Cardiac septum (tissue), 1 donor: Measurements from ENCODE around the gene CAPZB. TPM values are rescaled to one million over a fixed set of nuclear protein-coding genes. Genes with fewer than 3 reads are reported as not detected.

Experiments used
- DNase-seq: peaks from one replicate; pipeline ENCODE4 v3.0.0-alpha.2; 2020; ENCODE audit warnings: low spot score
- intact Hi-C: fragments of 100-400 bp; cut with DNase I; formaldehyde crosslinking; loops from one replicate; pipeline ENCODE4 v1.14.0; 2022
- total RNA-seq: library from RNA; stranded (reverse); fragmentation: NEBNext Ultra II Directional; extraction: Animal tissue kit (Norgen Biotek cat#: 25700); gene quantifications from one replicate; pipeline ENCODE4 v1.2.1, GENCODE V29; 2021
- donor health status: DM: no; HTN: no; CAD: no.

The CAPZB gene
- total RNA-seq, 1 donor from 2014 or later, result 213 TPM

DNA sequence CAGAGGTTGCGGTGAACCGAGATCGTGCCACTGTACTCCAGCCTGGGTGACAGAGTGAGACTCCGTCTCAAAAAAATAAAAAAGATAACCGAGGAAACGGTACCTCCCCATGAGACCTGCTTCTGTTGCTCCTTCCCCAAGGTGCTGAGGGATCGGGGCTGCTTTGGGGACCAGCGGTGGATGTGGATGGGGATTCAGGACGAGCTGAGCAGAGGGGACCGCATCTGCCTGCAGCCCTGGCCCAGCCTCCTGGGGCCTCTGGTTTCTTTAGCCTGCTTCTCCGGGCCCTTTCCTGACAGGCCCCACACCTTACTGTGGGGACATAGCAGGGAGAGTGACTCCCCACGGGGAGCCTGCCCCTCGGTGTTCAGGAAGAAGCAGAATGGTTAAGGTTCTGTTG, 156.2 kb downstream of the CAPZB start:
- intact Hi-C loops, result no loop called here
- no peak for DNase-seq

DNA sequence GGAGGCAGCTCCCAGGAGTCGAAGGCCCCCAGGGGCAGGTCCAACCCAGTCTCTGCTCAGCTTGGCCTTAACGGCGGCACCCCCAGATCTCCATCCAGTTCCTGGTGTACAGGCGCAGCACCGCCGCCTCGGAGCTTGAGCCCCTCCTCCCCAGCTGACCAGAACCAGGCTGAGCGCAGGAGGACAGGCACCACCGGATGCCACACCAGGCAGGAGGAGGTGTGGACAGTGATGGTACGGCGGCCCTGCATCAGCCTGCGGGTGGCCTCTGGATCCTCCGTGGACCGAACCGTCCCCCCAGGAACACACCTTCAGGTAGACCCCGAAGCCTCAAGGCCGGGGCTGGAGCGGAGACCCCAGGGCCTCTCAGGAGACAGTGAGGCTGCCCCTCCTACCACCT, 156.9 kb downstream of the CAPZB start:
- DNase-seq, result no peak
- intact Hi-C loops, result no loop called here

DNA sequence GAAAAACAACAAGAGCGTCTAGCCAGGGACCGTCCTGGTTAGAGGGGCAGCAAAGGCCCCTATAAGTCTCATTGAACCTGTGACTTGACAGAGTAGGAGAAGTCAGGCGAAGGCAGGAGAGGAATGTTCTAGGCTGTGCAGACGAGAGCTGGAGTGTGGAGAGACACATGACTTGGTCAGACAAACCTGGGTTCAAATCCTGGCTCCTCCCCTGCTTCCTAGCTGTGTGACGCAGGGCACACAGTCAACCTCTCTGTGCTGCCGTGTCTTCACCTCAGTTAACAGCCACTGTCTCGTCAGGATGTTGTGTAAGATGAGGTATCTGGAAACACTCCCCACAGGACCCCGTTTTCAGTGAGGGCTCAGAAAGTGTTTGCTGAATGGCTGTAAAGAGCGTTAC, 157.6 kb downstream of the CAPZB start:
- no peak for DNase-seq
- intact Hi-C loops, result no loop called here

DNA sequence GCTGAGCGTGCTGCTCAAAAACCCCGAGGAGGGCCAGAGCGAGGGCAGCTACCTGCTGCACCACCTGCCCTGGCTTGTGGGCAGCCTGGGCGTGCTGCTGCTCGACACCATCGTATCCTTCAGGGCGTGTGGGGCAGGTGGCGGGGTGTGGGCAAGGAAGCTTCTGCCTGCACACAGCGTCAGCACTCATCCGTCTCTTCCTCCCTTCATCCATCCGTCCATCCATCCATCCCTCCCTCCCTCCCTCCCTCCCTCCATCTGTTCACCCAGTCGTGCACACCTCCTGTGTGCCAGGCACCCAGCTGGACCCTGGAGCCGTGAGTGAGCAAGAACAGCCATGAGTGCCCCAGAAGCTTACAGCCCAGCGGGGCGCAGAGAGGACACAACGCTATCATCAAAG, 158.0 kb downstream of the CAPZB start:
- intact Hi-C loops, result no loop called here
- no peak for DNase-seq

DNA sequence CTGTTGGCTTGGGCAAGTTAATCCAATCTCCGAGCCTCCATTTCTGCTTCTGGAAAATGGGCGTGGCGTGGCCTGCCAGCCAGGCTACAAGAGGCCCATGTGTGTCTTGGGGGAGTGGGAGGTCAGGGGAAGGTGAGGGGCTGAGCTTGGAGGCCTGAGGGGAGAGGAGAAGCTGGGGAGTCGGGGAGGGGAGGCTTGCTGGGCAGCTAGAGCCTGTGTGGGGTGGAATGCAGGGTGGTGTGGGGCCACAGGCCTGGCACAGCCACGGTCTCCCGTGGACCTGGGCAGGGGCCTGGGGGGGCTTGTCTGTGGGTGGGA, 158.6 kb downstream of the CAPZB start:
- no peak for DNase-seq
- intact Hi-C loops, result no loop called here

DNA sequence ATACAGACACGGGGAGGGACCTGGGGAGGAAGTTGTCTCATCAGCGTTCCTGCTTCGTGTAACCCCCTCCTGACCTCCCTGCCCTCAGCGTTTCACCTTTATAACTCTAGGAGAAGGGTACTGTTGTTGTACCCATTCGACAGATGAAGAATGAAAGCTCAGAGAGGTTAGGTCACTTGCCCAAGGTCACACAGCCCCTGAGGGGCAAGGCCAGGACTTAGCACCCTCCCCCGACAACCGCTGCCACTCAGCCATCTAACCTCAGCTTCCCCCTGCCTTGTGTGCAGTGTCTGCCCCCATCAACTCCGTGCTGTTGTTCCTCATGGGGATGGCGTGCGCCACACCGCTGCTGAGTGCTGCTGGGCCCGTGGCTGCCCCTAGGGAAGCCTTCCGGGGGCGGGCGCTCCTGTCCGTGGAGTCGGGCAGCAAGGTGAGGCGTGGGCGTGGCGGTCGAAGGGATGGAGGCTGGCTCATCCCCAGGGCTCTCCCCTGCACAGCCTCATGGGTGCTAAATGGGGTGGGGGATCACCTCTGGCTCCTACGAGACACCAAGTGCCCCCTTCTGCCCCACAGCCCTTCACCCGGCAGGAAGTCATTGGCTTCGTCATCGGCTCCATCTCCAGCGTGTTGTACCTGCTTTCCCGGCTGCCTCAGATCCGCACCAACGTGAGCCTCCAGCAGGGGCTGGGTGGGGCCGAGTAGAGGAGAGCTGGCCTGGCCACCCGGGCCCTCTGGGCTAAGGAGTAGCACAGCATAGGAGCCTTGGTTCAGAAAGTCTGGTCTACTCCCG, 159.2 kb downstream of the CAPZB start:
- no peak for DNase-seq
- intact Hi-C loops, result no loop called here

DNA sequence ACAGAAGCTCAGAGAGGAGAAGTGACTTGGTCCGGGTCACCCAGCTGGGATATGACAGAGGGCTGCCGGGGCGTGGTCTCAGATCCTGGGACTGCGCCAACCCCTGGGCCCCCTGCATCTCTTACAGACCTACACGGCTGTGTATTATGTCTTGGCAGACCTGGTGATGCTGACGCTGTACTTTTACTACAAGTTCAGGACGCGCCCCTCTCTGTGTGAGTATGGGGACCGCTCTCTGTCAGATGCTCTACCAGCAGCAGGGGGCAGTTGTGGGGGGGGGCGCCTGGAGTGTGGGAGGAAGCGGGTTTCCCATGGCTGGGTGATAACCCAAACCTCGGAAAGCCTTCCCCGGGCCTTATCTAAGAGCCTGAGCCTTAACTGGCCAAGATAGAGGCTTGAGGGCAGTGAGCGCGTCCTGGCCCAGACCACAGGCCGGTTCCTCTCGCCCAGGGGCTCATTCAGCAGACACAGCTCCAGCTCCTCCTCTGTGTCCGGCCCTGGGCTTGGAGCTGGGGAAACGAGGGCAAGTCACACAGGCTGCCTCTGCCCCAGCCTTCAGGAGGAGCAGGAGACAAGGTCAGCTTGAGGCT, 159.9 kb downstream of the CAPZB start:
- no peak for DNase-seq
- intact Hi-C loops, result no loop called here

DNA sequence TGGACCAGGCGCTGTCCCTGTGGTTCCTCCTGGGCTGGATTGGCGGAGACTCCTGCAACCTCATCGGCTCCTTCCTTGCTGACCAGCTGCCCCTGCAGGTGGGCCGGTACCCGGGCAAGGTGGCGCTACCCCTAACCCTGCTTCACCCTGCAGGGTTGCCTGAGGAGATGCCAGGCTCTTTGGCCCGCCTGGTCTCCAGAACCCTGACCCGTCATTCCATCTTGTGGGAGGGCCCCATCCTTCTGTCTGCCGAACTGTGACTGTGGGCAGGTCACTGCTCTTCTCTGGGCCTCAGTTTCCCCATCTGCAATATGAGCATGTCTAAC, 160.7 kb downstream of the CAPZB start:
- intact Hi-C loops, result no loop called here
- DNase-seq, result no peak

DNA sequence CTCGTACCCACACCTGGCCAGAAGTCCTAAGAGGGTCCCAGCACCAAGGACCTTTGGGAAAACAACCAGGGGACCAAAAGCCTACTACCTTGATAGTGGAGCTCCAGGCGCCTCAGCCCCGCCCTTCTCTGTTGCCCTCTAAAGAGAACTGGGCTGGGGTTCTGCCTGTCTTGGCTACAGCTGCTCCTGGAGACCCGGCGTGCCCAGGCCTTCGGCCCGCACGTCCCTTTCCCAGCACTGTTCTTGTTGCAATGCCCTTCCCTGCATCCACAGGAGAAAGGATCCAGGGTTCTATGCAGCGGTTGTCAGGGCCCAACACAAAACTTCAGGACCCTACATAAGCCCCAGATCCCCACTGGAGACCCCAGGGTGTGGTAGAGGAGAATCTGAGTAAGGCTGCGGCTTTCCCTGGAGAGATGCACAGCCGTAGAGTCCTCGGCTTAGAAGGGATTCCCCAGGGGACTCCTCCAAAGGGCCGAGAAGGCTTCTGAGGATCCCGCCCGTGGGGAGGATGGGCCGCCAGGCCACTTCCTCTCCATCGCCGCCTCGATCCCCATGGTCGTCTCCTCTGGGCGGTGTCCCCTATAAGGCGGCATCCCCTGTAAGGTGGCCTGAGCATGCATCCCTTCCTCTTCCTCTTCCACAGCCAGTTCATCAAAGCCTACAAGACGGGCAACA, 161.2 kb downstream of the CAPZB start:
- intact Hi-C loops, result no loop called here
- DNase-seq, result no peak

DNA sequence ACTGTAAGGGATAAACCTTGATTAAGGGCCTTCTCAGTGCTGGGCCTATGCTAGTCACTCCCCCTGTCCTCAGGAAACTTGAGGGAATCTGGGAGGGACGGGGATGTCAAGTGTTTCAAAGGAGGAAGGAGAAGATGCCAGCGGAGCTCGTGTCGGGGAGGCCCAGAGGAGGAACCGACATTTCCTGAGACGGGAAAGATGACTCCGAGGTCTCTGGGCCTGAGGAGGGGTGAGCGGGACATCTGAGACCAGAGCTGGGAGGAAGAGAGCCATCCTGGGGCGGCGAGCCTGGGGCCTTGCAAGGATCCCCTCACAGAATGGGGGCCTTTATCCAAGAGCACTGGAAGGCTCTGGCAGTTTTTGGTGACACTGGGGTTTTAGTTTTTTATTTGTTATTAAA, 162.9 kb downstream of the CAPZB start:
- DNase-seq, result no peak
- intact Hi-C loops, result no loop called here

DNA sequence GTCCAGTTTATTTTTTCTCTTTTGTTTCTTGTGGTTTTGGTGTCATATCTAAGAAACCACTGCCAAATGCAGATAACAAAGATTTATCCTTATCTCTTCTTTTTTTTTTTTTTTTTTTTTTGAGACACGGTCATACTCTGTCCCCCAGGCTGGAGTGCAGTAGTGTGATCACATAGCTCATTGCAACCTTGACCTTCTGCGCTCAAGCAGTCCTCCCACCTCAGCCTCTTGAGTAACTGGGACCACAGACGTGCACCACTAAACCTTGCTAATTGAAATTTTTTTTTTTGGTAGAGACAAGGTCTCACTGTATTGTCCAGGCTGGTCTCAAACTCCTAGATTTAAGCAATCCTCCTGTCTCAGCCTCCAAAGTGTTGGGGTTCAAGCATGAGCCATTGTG, 164.3 kb downstream of the CAPZB start:
- intact Hi-C loops, result no loop called here
- no peak for DNase-seq

DNA sequence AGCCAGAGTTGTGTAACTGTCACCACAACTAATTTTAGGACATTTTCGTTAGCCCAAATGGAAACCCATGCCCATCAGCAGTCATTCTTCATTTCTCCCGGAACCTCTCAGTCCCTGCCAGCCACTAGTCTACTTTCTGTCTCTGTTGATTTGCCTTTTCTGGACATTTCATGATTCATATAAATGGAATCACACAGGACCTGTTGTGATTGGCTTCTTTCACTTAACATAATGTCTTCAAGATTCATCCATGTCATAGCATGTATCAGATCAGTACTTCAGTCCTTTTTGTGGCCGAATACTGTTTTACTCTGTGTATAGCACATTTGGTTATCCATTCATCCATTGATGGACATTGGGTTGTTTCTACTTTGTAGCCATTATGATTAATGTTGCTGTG, 166.1 kb downstream of the CAPZB start:
- DNase-seq, result no peak
- intact Hi-C loops, result no loop called here

DNA sequence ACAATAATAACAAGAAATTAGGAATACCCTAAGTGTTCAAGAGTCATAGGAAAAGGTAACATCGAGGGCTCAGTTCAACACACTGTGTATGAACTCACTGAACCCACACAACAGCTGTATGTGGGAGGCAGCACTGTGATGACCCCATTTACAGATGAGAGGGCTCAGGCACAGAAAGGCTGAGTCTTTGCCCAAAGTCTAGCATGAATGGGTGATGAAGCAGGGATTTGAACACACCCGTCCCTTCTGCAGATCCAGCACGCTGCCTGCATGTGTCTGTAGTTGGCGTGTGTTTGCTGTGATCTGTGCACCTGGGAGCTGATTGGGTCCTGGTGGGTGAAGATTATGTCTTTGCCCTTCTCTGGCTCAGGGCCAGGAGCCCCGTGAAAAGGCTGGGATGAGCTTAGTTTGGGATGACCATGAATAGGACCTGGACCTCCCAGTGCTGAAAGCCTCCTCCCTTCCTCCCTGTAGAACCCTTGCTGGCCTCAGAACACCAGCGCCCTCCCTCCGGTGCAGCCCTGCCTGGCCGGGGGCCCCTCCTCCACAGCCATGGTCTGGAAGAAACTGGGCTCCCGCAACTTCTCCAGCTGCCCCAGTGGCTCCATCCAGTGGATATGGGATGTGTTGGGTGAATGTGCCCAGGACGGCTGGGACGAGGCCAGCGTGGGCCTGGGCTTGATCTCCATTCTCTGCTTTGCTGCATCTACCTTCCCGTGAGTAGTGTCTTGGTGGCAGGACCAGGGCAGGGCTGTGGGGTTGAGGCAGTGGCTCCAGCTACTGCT, 168.0 kb downstream of the CAPZB start:
- DNase-seq, result no peak
- intact Hi-C loops, result no loop called here

DNA sequence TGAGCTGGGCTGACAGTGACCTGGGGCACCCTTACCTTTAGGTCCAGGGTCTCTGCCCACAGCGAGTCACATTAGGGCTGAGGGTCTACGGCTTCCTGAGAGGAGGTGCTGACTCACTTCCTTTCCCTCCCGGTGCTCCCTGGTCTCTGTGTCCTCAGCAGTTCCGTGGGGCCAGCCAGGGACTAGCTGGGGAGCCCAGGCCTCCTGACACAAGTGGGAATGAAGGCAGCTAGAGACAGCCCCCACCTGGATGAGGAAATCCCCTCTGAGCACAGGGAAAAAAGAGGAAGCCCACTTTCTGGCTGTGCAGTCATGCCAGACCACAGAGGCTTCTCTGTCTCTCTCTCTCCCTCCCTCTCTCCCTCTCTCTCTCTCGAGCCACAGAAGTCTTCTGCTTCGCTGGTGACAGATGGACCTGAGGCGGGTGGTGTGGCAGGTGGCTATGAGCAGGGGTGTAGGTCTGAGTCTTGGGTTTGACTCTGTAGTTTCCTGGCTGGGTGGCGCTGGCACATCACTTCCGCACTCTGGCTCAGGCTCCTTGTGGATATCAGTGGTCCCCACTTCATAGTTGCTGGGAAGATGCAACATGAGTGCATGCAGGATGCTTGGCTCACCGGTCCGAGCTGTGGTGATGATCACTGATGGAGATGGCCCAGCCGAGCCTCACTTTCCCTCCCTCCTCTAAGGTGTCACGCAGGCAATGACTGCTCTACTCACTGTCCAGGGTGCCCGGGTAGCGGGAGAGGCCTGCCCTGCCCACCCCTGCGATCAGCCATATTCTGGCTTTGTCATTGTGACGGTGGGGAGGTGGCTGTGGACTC, 169.8 kb downstream of the CAPZB start:
- intact Hi-C loops, result no loop called here
- DNase-seq, result no peak

DNA sequence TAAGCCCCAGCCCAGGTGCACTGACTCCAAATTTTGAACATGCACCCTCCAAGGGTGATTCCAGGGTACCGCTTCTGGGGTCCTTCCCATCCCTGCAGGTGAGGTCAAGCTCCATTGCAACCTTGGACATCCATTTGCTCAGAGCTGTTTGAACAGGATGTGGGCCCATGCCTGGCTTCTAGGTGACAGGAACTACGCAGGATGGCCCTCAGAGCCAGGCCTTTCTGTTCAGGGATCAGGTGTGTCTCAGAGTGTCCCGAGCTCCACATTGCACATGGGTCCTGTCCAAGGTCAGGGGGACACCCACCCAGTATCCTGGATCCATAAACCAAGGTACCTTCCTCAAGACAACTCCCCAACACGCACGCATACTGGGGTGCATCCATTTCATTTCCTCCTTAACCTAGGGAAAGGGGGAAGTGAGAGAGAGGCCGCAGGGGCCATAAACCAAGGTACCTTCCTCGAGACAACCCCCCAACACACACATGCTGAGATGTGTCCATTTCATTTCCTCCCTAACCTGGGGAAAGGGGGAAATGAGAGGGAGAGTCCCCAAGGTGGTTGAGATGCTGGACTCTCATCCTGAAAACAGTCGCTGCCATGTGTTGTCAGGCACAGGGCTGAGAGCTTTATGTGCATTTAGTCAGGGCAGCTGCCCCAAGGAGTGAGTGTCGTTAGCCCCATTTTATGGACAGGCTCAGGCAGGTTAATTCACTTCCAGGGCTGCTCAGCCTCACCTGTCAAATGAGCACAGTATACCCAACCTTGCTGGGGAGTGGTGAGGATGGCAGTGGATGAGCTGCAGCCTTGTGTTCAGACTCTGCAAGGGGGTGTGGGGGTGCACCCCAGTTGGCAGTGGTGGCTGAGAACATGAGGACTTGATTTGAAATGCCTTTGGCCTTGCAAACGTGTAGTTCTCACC, 171.1 kb downstream of the CAPZB start:
- intact Hi-C loops, result loop anchor here (5.0 kb wide), 1 partner anchor 62 kb away; the partner anchor contains the start of genes EMC1 and MRTO4
- DNase-seq, result no peak

DNA sequence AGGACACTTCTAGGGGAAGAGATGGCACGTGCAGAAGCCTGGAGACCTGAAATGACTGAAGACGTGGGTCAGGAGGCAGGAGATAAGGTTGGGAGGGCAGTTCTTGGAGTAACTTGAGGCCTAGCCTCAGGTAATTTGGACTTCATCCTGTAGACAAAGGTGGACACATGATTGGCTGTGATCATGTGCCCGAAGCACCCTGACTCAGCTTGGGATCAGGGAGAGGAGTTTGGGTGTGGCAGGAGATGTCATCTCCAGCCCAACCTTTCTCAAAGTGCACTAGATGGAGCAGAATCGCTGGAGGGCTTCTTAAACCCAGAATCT, 171.7 kb downstream of the CAPZB start:
- intact Hi-C loops, result loop anchor here (5.0 kb wide), 1 partner anchor 61 kb away; the partner anchor contains the start of genes EMC1 and MRTO4
- DNase-seq, result no peak

DNA sequence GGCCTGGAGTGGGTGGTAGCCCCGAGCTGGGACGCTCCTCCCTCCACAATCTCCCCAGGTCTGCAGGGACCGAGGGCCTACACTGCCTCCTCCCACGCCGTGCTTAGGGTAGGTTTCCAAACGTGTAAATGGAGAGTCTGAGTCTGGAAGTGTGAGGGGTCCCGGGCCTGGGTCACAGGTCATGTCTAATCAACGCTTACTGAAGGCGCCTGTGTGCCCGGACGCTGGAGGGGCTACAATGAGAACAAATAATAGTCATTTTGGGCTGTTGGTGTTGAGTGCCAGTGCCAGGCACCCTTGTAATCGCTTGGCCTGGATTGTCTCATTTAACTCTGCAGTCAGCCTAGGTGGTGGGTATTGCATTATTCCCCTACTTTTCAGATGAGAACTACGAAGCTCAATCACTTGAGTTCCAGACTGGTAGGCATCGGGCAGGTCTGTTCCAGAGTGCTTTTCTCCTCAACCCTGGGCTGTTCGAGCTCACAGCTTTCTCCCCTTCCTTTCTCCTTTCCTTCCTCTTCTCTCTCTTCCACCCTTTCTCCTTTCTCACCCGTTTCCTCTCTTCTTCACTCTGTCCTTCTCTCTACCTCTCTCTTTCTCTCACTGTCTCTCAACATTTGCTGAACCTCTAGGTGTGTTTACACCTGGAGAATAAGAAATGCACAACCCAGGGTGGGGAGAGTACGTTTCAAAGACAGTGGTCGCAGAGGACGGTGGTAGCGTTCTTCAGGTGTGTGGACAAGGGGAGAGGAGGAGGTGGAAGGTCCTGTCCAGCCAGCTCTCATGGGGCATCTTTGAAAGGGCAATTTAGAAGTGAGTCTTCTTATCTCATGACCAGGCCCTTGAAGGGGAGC, 172.3 kb downstream of the CAPZB start:
- intact Hi-C loops, result loop anchor here (1.0 to 5.0 kb wide), 2 partner anchors 61 to 339 kb away; partner anchors contain the start of genes EMC1 and MRTO4
- DNase-seq, result no peak
